HT-29 (cell line): ENCODE results near the gene CHID1. TPM values are rescaled to one million over a fixed set of nuclear protein-coding genes. Genes with fewer than 3 reads are reported as not detected.
A peak's percentile ranks its signal among the peaks of the same experiment; 100 is the strongest.

Experiments used
- DNase-seq: peaks from one replicate; pipeline ENCODE4 v3.0.0-alpha.2; 2015; ENCODE audit warnings: low spot score
- total RNA-seq: library from RNA; depleted of rRNA; stranded (reverse); fragments of >200 nt; shearing (Covaris generic); gene quantifications from 2 replicates; pipeline ENCODE4 v1.2.3, GENCODE V29; 2014

Gene CHID1
- total RNA-seq, 1 experiment from 2014 or later, result 68.2 TPM

GRCh38 chr11:850775-851763, 59.5 kb downstream of the CHID1 start:
- DNase-seq, result no peak

DNA sequence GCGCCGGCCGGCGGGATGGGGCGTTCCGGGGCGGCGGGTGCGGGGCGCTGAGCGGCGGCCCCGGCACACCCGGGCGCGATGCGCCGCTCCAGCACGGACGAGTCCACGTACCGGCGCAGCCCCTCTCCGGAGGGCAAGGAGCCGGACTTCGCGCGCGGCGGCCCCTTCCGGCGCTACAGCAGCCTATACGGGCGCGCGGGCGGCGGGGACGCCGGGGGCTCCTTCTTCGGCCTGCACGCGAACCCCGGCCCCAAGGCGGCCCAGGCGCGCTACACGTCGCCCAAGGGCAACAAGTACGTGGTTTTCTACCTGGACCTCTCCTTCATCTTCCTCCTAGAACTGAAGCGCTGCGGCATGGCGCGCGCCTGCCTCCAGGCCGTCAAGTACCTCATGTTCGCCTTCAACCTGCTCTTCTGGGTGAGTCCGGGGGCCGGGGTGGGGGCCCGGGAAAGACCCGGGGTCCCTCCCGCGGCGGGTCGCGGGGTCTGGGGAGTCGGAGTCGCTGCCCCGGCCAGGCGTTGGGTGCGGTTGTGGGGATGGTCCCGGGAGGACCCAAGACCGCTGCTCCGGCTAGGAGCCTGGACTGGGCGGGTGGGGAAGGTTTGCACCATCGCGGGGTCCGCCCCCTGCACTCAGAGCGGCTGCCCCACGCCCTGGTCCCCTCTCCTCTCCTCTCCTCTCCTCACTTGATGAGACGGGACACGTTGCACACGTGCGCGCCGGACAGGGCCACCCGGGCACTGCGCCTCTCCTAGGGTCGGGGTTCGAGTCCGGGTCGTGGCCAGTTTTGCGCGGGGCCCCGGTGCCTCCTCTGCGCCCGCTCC, 60.4 kb downstream of the CHID1 start:
- no peak for DNase-seq

DNA sequence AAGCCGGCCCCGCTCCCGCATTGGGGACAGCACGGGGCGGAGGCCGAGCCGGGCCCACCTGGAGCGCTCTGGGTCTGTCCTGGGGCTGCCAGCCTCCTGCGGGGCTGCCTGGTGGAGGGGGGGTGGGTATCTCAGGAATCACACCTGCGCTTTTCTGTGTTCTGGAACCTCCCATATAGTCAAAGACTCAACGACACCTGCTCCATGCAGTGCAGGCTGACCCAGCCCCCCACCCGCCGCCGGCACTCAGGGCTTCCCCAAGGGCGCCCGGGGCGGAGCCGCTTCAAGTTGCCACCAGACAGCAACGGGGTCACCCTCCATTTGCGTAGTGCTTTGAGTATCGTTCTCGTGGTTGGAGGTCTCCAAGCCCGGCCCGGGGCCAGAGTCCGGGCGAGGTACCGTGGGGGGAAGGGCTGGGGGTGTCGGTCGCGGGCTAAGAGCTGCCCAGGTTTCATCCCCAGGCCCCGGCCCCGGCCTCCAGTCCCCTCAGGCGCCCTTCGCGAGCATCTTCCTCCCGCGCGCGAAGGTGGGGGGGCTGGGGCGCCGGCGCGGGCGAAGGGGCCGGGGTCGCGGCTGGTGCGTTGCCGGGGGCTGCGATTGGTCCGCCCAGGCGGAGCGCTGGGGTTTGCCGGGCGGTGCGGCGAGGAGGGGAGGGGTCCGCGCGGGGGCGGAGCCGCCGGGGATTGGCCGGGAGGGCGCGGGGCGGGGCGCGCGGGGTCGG, 61.3 kb downstream of the CHID1 start:
- DNase-seq, result peak; percentile 38

- peak; percentile 67 for DNase-seq
Measured at GRCh38 chr11:848380-848931, 62.2 kb downstream of the CHID1 start.

DNA sequence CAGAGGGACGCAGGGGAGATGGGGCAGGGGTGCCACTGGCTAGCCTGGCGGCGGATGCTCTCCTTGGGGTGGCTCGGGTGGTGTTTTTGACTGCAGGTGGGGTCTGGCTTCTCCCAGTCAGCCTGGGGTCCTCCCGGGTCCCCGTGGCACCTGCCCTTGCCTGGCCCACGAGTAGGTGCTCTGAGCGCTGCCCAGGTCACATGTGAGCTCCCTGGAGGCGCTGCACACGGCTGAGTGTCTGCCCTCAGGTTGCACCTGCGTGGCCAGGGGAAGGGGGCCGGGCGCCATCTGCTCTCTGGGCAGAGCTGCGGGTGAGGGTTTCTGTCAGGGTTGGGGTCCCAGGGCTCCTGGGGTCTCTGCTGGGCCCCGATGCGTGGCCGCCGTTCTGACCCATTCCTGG, 62.7 kb downstream of the CHID1 start:
- no peak for DNase-seq

- DNase-seq, result no peak
Measured at GRCh38 chr11:846496-847098, 64.0 kb downstream of the CHID1 start.

DNA sequence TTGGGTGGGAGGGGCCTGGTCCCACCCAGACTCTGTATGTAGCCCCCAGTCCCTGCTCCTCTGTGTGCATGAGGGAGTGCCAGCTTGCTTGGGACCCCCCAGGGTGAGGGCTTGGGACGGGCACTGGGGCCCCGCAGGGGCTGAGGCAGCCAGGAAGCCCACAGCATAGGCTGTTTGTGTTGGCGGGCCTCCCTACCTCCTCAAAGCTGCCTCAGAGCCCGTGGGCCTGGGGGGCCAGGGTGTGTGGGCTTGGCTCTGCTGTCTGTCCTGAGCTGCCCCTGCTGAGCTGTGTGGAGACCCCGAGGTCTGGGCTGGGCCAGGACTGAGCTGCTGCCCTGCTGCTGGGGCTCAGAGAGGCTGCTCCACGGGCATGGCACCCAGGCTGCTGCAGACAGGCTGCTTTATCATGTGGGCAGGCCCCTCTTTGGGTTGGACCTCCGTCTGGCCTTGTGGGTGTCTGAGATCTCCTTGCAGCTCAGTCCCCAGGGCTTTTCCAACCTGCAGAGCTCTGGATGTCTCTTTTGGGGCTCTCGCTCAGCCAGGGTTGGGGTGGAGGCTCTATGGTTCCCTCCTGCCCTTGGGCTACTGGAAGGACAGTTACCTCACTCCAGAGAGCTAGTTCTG, 64.6 kb downstream of the CHID1 start:
- no peak for DNase-seq

DNA sequence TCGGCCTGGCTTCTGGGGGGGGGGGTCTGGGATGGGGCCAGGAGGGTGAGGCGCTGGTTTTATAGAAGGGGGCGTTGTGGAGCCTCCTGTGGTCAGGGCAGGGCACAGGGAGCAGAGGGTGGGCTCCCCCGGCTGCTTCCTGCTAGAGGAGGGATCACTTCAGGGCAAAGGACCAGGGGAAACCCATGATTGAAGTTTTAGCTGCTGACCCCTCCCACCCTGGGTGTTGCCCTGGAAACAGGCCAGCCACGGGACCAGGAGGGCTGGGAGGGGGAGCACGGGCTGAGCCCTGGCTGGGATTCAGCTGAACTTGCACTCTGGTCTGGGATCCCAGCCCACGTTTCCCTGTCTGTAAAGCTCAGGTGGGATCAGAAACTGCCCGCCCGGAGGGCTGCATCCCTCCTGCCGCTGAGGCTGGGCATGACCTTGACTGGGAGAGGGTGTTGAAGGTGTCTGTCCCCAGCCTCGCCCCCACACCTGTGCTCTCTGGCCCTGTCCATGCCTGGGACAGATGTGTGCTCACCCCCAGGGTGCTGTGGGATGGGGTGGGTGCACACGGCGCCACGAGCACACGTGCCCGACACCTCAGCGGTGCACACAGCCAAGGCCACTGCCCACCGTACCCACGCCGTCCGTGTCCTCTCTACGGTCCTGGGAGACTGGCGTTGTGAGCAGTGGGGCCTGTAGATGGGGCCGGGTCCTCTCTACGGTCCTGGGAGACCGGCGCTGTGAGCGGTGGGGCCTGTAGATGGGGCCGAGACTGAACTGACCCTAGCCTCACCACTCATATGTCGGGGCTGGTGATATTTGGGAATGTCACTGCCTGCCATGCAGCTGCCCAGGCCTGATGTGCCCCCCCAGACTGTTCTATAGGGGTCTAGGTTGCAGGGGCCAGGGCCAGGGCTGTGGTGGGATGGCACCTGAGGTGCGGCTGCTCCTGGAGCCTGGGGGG, 65.6 kb downstream of the CHID1 start:
- no peak for DNase-seq

- peak; percentile 39 for DNase-seq
Measured at GRCh38 chr11:843818-844692, 66.6 kb downstream of the CHID1 start.

GRCh38 chr11:843086-843734, 67.4 kb downstream of the CHID1 start:
- DNase-seq, result no peak

GRCh38 chr11:842370-843002, 68.1 kb downstream of the CHID1 start, which contains the start of the genes POLR2L and TSPAN4:
Gene POLR2L, minus strand, starts transcription at chr11:842529. Its CDS starts 21 bp downstream, at chr11:842508.
Gene TSPAN4, plus strand, starts transcription at chr11:842852. Its CDS starts 7,453 bp downstream, at chr11:850305.
- DNase-seq, result peak; percentile 93

- DNase-seq, result peak; percentile 74
Measured at GRCh38 chr11:841981-842369, 68.6 kb downstream of the CHID1 start.

DNA sequence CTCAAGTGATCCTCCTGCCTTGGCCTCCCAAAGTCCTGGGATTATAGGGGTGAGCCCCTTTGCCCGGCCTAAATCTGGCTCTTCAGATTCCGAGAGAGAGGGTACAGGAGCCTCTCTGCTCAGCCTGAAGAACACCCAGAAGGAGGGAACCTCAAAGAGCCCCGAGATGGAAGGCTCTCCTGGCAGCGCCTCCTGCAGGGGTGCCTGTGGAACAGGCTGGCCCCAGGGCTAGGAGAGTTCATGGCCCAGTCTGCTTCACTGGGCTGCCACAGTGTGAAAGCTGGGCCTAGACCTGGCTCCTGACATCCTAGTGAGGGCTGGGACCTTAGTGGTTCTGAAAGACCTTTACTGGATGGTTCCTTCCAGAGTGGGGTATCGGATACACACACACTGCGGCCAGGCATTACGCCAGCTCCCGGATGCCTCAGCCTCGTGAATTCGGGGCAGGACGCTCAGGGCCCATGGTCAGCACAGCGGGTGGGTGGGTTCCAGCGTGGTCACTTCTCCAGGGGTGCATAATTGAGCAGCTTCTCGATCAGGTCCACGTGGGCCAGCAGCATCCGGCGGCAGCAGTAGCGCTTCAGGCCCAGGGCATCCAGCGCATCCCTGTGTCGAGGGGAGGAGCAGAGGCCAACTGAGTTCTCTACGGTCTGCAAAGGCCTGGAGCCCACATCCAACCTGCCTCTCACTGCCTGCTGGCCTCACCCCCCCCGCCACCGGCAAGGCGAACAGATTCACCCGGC, 70.6 kb downstream of the CHID1 start:
- DNase-seq, result peak; percentile 55

GRCh38 chr11:839280-839623, 71.4 kb downstream of the CHID1 start:
- DNase-seq, result no peak

DNA sequence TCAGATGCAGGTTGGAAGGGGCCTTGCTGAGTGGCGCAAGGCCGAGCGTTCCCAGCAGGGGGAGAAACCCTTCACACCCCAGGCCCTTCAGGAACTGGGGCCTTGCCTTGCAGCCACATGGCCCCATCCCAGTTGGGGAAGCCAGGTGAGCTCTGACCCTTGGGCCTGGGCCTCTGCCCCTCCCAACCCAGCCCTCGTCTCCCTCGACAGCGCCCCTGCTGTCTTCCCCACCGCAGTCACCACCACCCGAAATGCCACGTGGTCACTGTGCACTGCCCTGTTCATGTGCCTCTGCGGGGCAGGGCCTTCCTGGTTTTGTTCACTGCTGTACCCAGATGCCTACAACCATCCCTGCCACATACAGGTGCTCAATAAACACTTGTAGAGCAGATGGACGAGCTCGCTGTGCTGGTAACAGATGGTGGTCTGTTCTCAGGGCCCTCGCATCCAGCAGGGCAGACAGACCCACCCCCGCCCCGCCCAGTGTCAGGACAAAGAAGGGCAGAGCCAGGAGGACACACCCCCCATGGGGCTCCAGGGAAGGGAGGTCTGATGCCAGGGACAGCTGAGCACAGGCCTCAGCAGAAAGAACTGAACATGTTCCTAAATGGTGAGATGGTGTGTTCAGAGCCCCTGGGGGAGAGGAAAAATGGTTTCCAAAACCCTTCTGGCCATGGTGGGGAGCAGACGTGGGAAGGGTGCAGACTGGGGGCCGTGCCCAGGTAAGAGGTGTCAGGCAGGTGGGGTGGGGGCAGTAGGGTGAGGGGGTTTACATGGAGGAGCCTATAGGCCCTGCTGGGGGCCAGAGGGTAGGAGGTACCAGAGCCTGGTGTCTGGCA, 72.0 kb downstream of the CHID1 start:
- DNase-seq, result peak; percentile 86

DNA sequence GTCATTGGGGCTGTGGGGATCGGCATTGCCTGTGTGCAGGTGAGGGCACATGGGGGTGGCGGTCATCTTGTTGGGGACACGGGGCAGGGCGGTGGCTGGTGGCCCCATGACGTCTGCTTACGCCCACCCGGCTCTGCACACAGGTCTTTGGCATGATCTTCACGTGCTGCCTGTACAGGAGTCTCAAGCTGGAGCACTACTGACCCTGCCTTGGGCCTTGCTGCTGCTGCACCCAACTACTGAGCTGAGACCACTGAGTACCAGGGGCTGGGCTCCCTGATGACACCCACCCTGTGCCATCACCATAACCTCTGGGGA, 72.7 kb downstream of the CHID1 start:
- peak; percentile 23 for DNase-seq
